ENCODE measurements around the gene APOL3.
"Not testable (repeated sequence)": the region's sequence is repeated elsewhere in the genome, so short reads cannot be mapped to it uniquely, and the experiment has no call there.

APOL3 gene

DNA sequence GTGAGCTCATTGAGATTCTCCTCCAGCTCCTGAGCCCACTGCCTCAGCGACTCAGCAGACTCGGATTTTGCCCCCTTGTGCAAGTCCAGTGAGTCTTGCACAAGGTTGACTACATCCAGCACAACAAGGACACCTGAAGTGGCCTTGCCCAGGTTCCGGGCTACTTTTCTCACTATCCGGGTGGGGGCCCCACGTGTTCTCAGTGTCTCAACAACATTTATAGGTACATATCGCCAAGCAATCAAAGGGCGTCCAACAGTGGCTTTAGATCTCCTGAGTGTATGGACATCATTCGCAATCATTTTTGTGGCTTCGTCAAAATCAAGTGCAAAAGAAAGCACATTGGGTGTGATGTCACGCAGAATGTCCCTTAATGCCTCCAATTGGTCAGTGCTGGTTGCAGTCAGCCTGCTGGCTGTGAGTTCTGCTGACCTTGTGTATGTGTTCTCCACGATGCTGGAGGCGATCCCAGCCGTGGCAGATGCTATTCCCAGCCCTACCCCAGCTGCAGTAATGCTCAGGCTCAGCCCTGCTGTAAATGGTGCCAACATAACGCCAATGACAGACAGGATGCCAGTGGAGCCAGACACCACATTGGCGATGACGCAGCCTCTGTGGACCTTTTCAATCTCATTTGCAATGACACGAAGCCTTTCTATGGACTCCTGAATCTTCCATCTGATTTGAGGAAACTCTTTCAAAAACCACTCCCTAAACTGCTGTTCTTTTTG is 30.7 kb upstream of the APOL3 start:
- TF ChIP-seq, protein P1, sequence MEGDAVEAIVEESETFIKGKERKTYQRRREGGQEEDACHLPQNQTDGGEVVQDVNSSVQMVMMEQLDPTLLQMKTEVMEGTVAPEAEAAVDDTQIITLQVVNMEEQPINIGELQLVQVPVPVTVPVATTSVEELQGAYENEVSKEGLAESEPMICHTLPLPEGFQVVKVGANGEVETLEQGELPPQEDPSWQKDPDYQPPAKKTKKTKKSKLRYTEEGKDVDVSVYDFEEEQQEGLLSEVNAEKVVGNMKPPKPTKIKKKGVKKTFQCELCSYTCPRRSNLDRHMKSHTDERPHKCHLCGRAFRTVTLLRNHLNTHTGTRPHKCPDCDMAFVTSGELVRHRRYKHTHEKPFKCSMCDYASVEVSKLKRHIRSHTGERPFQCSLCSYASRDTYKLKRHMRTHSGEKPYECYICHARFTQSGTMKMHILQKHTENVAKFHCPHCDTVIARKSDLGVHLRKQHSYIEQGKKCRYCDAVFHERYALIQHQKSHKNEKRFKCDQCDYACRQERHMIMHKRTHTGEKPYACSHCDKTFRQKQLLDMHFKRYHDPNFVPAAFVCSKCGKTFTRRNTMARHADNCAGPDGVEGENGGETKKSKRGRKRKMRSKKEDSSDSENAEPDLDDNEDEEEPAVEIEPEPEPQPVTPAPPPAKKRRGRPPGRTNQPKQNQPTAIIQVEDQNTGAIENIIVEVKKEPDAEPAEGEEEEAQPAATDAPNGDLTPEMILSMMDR (conservative IDR thresholded peaks at IDR 0.05; ENCODE audit: low read length), result no peak
- H3K4me3 ChIP-seq (ENCODE audit: low read length), result no peak overlapping the region
- DNase-seq (ENCODE audit: low read depth), result peak; percentile 89

DNA sequence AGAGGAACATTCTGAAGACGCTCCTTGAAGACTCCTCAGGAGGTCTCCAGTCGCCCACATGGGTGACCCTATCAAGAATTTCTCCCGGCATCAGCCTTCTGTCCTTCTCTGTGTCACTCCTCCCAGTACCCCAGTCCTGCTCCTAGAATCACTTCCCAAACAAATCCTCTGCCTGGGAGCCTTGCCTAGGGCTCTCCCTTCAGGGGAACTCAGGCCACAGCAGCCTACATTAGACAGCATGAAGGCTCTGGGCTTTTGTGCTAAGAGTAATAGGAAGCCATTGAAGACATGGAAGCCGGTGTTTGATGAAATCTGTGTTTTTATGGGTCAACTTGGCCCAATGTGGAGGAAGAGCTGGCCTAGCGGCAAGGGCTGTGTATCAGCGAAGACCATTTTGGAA is 27.3 kb upstream of the APOL3 start:
- DNase-seq (ENCODE audit: low read depth); H3K4me3 ChIP-seq (ENCODE audit: low read length): not testable (repeated sequence)

DNA sequence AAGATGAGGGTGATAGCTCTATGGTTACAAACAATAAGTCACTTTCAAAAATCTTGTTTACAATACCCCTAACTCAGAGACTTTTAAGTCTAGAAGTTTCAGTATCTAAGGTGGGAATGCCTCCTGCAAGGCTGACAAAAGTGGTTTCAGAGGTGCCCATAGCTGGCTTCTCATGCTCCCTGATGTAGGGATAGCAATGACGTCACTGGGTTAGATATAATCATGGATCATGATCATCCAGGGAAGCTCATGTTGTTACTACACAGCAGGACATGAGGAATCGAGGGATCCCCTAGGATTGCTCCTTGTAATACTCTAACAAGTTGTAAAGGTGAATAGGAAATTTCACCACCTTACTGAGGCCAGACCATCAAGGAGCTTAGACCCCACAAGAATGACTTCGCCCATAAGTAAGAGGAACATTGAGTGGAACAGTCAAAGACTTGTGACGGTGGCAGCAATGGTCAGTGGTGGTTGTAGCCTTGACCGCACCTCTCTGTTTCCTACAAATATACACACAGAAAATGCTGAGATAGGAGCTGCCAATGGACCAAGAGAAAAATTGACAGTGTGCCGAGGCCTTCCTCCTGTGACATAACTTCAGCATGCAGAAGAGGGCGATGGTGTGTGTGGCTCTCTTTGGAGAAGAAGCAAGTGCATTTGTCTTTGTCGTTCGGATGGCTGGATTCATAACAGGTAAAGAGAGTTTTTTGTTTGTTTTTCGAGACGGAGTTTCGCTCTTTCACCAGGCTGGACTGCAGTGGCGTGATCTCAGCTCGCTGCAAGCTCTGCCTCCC is 25.5 kb upstream of the APOL3 start:
- TF ChIP-seq, protein P1 (conservative IDR thresholded peaks at IDR 0.05; ENCODE audit: low read length), result no peak
- no peak overlapping the region for H3K4me3 ChIP-seq (ENCODE audit: low read length)
- no peak for DNase-seq (ENCODE audit: low read depth)

DNA sequence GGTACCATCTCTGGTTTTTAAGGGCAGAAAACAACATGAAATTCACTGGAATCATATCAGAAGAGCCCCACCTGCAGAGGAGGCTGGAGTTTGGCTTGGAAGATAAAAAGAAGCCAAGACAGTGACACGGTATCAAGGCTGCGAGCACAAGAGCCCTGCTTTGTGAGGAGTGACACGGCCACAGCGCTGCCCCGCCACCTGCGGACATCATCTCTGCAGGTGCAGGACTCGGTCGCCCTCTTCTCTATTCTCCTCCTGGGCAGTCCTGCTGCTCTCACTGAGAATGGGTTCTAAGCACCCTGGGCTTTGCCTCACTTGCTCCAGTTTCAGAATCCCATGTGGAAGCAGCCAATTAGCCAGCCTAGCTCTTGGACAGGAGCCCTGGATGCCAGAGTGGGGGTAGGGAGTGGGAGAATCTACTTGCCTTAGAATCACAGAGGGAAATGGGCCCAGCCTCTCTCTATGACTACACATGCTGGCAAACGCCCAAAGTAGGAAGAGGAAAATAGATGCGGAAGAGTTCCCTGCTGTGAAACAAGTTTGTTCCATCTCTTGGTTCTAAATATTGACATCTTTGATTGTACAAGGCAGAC is 24.0 kb upstream of the APOL3 start:
- no peak overlapping the region for H3K4me3 ChIP-seq (ENCODE audit: low read length)
- DNase-seq (ENCODE audit: low read depth), result peak; percentile 68

DNA sequence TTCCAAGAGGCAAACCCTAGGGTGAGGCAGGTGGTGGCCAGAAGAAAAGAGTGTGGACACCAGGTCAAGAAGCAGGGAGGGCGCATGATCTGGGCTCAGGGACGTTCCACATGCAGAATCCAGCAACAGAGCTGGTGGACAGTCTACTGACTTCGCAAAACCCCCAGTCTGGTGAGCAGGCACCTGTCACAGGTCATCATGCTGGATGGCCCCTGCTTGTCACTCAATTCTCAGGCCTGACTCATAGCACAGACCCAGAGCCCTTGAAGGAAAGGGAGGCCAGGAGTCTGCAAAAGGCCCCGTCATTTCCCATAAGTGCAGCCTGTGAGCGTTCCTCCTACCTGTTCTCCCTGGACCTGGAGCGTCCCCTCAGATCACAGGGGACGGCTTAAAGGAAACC is 22.9 kb upstream of the APOL3 start:
- no peak overlapping the region for H3K4me3 ChIP-seq (ENCODE audit: low read length)
- DNase-seq (ENCODE audit: low read depth), result no peak
- TF ChIP-seq, protein P1 (conservative IDR thresholded peaks at IDR 0.05; ENCODE audit: low read length), result no peak

More for the DNA sequence above, 24.0 kb upstream of the APOL3 start:
- TF ChIP-seq, protein P1 (conservative IDR thresholded peaks at IDR 0.05; ENCODE audit: low read length), result no peak

DNA sequence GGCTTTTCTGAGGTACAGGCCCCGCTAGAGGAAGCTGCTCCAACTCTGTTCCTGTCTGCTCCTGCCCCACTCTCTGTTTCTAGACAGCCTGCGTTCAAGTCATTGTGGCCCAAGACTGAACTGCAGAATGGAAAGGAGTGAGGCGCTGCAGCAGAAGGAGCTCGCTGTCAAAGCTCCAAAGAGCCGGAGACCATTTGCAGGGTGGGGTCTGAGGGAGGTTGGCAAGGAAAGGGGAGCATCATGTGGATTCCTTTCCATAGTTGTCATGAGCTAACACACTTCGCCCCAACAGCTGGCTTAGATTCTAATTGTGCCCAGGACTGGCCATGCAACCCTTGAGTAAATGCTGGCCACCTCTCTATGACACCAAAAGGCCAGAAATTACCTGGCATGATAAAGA is 22.3 kb upstream of the APOL3 start:
- TF ChIP-seq, protein P1 (conservative IDR thresholded peaks at IDR 0.05; ENCODE audit: low read length), result peak; percentile 12; the same call in 1 of the 2 replicates
- DNase-seq (ENCODE audit: low read depth), result peak; percentile 42
- H3K4me3 ChIP-seq (ENCODE audit: low read length), result no peak overlapping the region

DNA sequence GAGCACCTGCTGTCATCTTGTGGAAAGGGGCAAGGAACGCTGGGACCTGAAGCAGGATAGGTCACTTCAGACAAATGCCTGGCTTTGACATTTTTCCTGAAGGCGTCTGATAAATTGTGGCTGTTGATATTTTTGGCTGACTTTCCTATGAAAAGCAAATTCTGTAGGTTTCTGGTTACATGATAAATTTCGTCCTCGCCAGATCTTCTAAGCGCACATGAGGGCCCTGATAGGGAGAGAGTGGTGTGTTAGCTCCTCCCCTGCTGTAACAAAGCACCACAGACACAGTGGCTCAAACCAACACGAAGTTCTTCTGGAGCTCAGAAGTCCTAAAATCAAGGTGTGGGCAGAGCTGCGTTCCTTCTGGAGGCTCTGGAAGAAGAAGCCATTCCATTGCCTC is 21.5 kb upstream of the APOL3 start:
- no peak overlapping the region for H3K4me3 ChIP-seq (ENCODE audit: low read length)
- DNase-seq (ENCODE audit: low read depth), result no peak
- TF ChIP-seq, protein P1 (conservative IDR thresholded peaks at IDR 0.05; ENCODE audit: low read length), result no peak
